SK-N-SH (cell line): ENCODE results near the gene CACNA1D. TPM values are rescaled to one million over a fixed set of nuclear protein-coding genes. Genes with fewer than 3 reads are reported as not detected.

ENCODE experiments used
- CTCF ChIA-PET: fragments of 300-600, 350-600 bp; formaldehyde crosslinking; extraction: SDS; loops from one replicate; lab custom pipeline; 2021; lab: Yijun Ruan, JAX
- POLR2A ChIA-PET: fragments of 350-600 bp; sonication (Branson Sonifier 250); formaldehyde crosslinking; extraction: SDS; loops from one replicate; lab custom pipeline; 2020; ENCODE audit warnings: antibody characterized with exemption, inconsistent platforms; lab: Yijun Ruan, JAX
- DNase-seq: peaks from one replicate; pipeline ENCODE4 v3.0.0; 2012
- H2AFZ ChIP-seq: fragments of 200-600 bp; sonication (generic); 2 replicates; pipeline ENCODE4 v1.8.1; 2016; ENCODE audit warnings: antibody characterized with exemption, mild to moderate bottlenecking, low read depth
- H3F3A ChIP-seq: fragments of 200-600 bp; sonication (generic); replicated peaks from 2 replicates; pipeline ENCODE3; 2016; ENCODE audit warnings: antibody characterized with exemption, mild to moderate bottlenecking; ENCODE audit not compliant: insufficient read depth
- H3K27ac ChIP-seq, 2 experiments: fragments of 200-500 bp in 1 of 2; fragments of 200-600 bp in 1 of 2; sonication (Bioruptor generic) in 1 of 2; sonication (generic), shearing (Covaris generic) in 1 of 2; 2 replicates each; pipeline versions ENCODE4 v1.5.1 to v1.6.1; 2014 to 2016; ENCODE audit warnings: low read depth in 2 of 2, inconsistent platforms in 1 of 2, low read length in 1 of 2, mild to moderate bottlenecking in 1 of 2, mixed read lengths in 1 of 2
- H3K27me3 ChIP-seq: fragments of 200-600 bp; sonication (generic), shearing (Covaris generic); 2 replicates; pipeline ENCODE4 v1.6.1; 2016; ENCODE audit warnings: mixed run types; ENCODE audit not compliant: insufficient read depth
- H3K36me3 ChIP-seq, 2 experiments: fragments of 200-500 bp in 1 of 2; fragments of 200-600 bp in 1 of 2; sonication (Bioruptor generic) in 1 of 2; sonication (generic) in 1 of 2; replicated peaks in 1 of 2; 2 replicates each; pipeline versions ENCODE3 to v1.5.1; 2014 to 2016; ENCODE audit warnings: low read length in 1 of 2, mild to moderate bottlenecking in 1 of 2; ENCODE audit not compliant: insufficient read depth in 2 of 2, control insufficient read depth in 1 of 2
- H3K4me1 ChIP-seq, 2 experiments: fragments of 200-500 bp in 1 of 2; fragments of 200-600 bp in 1 of 2; sonication (Bioruptor generic) in 1 of 2; sonication (generic), shearing (Covaris generic) in 1 of 2; 2 replicates each; pipeline versions ENCODE4 v1.5.1 to v1.6.1; 2014 to 2016; ENCODE audit warnings: low read depth in 1 of 2, low read length in 1 of 2, mixed run types in 1 of 2; ENCODE audit not compliant: insufficient read depth in 2 of 2, control insufficient read depth in 1 of 2
- H3K4me2 ChIP-seq: fragments of 200-600 bp; sonication (generic), shearing (Covaris generic); 2 replicates; pipeline ENCODE4 v1.6.1; 2017; ENCODE audit warnings: mixed run types
- H3K4me3 ChIP-seq, 2 experiments: fragments of 200-500 bp in 1 of 2; fragments of 200-600 bp in 1 of 2; sonication (Bioruptor generic) in 1 of 2; sonication (generic), shearing (Covaris generic) in 1 of 2; 2 replicates each; pipeline versions ENCODE4 v1.5.1 to v1.8.1; 2014 to 2016; ENCODE audit warnings: low read depth in 2 of 2, inconsistent platforms in 1 of 2, low read length in 1 of 2, mild to moderate bottlenecking in 1 of 2, mixed read lengths in 1 of 2, moderate library complexity in 1 of 2
- H3K79me2 ChIP-seq: fragments of 200-600 bp; sonication (generic); 2 replicates; pipeline ENCODE4 v1.8.1; 2017; ENCODE audit warnings: mild to moderate bottlenecking; ENCODE audit not compliant: insufficient read depth
- H3K9ac ChIP-seq: fragments of 200-600 bp; sonication (generic); 2 replicates; pipeline ENCODE4 v1.6.1; 2017; ENCODE audit warnings: mixed run types
- H3K9me2 ChIP-seq: fragments of 200-600 bp; sonication (generic); 2 replicates; pipeline ENCODE4 v1.6.1; 2017; ENCODE audit warnings: mixed run types
- H3K9me3 ChIP-seq: fragments of 200-600 bp; sonication (generic); 2 replicates; pipeline ENCODE4 v1.6.1; 2017; ENCODE audit warnings: mixed run types, mild to moderate bottlenecking, moderate library complexity
- H4K20me1 ChIP-seq: fragments of 200-600 bp; sonication (generic); 2 replicates; pipeline ENCODE4 v1.6.1; 2017; ENCODE audit warnings: mild to moderate bottlenecking, mixed run types; ENCODE audit not compliant: insufficient read depth
- CHD2 ChIP-seq: fragments of 150-350 bp; IDR thresholded peaks from 2 replicates; pipeline ENCODE4 v1.6.1; 2018; ENCODE audit warnings: low read length; ENCODE audit not compliant: partially characterized antibody
- EP300 ChIP-seq, 2 experiments: IDR thresholded peaks; 2 replicates each; pipeline versions ENCODE4 v1.4.0 to v1.6.1; 2012; ENCODE audit warnings: borderline replicate concordance in 1 of 2, low read depth in 1 of 2, low read length in 1 of 2
- EZH2phosphoT487 ChIP-seq: fragments of 200-600 bp; sonication (generic); IDR thresholded peaks from 2 replicates; pipeline ENCODE4 v1.6.1; 2017; ENCODE audit warnings: low read depth, mixed run types, mild to moderate bottlenecking, antibody characterized with exemption, moderate library complexity, borderline replicate concordance
- FOXJ3 ChIP-seq: sonication (generic); formaldehyde crosslinking; IDR thresholded peaks from 2 replicates; pipeline ENCODE4 v1.5.1; 2020; ENCODE audit warnings: mild to moderate bottlenecking, missing genetic modification reagents
- FOXM1 ChIP-seq: IDR thresholded peaks from 2 replicates; pipeline ENCODE4 v1.4.0; 2012; ENCODE audit warnings: low read depth, mild to moderate bottlenecking
- IRF3 ChIP-seq: fragments of 150-350 bp; IDR thresholded peaks from 2 replicates; pipeline ENCODE4 v1.6.1; 2016; ENCODE audit warnings: mild to moderate bottlenecking, low read depth, low read length
- NFIC ChIP-seq: IDR thresholded peaks from 2 replicates; pipeline ENCODE4 v1.4.0; 2012; ENCODE audit warnings: borderline replicate concordance
- NRF1 ChIP-seq: IDR thresholded peaks from 2 replicates; pipeline ENCODE4 v1.6.1; 2012; ENCODE audit warnings: low read depth, mild to moderate bottlenecking, low read length
- RAD21 ChIP-seq: IDR thresholded peaks from 2 replicates; pipeline ENCODE4 v1.6.1; 2012; ENCODE audit warnings: mild to moderate bottlenecking, low read length
- REST ChIP-seq: IDR thresholded peaks from 2 replicates; pipeline ENCODE4 v1.6.1; 2012; ENCODE audit warnings: mild to moderate bottlenecking, low read depth, low read length, moderate library complexity
- RFX5 ChIP-seq: IDR thresholded peaks from 2 replicates; pipeline ENCODE4 v1.6.1; 2012; ENCODE audit warnings: mild to moderate bottlenecking, improper control_type of control experiment, low read length
- SIN3A ChIP-seq: IDR thresholded peaks from 2 replicates; pipeline ENCODE4 v1.6.1; 2012; ENCODE audit warnings: low read depth, mild to moderate bottlenecking, low read length, moderate library complexity, borderline replicate concordance
- TAF1 ChIP-seq: IDR thresholded peaks from 2 replicates; pipeline ENCODE4 v1.6.1; 2012; ENCODE audit warnings: low read depth, mild to moderate bottlenecking, low read length, moderate library complexity, borderline replicate concordance
- TCF12 ChIP-seq: IDR thresholded peaks from 2 replicates; pipeline ENCODE4 v1.4.0; 2012
- TEAD4 ChIP-seq: IDR thresholded peaks from 2 replicates; pipeline ENCODE4 v1.4.0; 2012; ENCODE audit warnings: mild to moderate bottlenecking, borderline replicate concordance; ENCODE audit not compliant: insufficient read depth
- USF1 ChIP-seq: IDR thresholded peaks from 2 replicates; pipeline ENCODE4 v1.4.0; 2012; ENCODE audit warnings: low read depth, borderline replicate concordance
- USF2 ChIP-seq: fragments of 150-350 bp; IDR thresholded peaks from 2 replicates; pipeline ENCODE4 v1.6.1; 2017; ENCODE audit warnings: antibody characterized with exemption, low read length, low read depth, borderline replicate concordance
- YY1 ChIP-seq: IDR thresholded peaks from 2 replicates; pipeline ENCODE4 v1.4.0; 2012; ENCODE audit warnings: low read depth, mild to moderate bottlenecking
- WGBS: methylation state at CpG from one replicate; pipeline ENCODE4 v1.1.6; 2017; ENCODE audit warnings: low lambda C conversion rate; 5-methylcytosine and 5-hydroxymethylcytosine counted together
- polyA plus RNA-seq, 3 experiments: library from polyadenylated mRNA; depleted of rRNA; stranded (reverse); fragments of >200 nt; gene quantifications; 2 replicates each; pipeline ENCODE4 v1.2.3, GENCODE V29; 2012

Gene CACNA1D
- polyA plus RNA-seq, 1 of the 3 experiments (the other 2 are of a cell fraction) = 0.12 TPM

GRCh38 chr3:53721187-53722119 lies 227.0 kb downstream of the CACNA1D start:
- Histone ChIP-seq H3K4me3 (no peak overlapping the region), H4K20me1 (no peaks in the 10 kb centered on the region), H3K27ac (no peak overlapping the region), H3K4me2 (no peak overlapping the region), H3K36me3 (no peaks in the 10 kb centered on the region), H3F3A (no peaks in the 10 kb centered on the region), H3K79me2 (no peaks in the 10 kb centered on the region), H3K9me2 (no peaks in the 10 kb centered on the region), H3K9ac (no peak overlapping the region), H3K4me1 (no peaks in the 10 kb centered on the region; a peak in 1 of 4 replicates), H2AFZ (no peak overlapping the region), H3K9me3 (no peaks in the 10 kb centered on the region), H3K27me3 (no peaks in the 10 kb centered on the region)
- TF ChIP-seq EP300 (IDR thresholded peaks at IDR 0.05; ENCODE audit: borderline replicate concordance in 1 of 2, low read depth in 1 of 2, low read length in 1 of 2) (0 out of 4 replicates have a peak, but pooled peaks of 1 of the 2 experiments have one; percentile 13), USF1 (no peak)
- ChIA-PET CTCF (interaction anchor here (3.4 kb wide), 1 partner anchor 11 kb away, joined by 16 read pairs; no protein-coding TSS in a partner anchor), POLR2A (no interaction called here)
- WGBS = 41% methylated on average over 5 of the region's 6 CpGs
- no peak for DNase-seq

GRCh38 chr3:53724566-53724965 lies 230.2 kb downstream of the CACNA1D start:
- Histone ChIP-seq H3K27ac (no peak overlapping the region), H2AFZ (no peak overlapping the region), H3K4me1 (peaks cover 0 to 4% of the 10 kb centered on the region in 2 experiments; a peak in 1 of 4 replicates), H3K9ac (no peak overlapping the region), H4K20me1 (no peaks in the 10 kb centered on the region), H3K4me2 (no peak overlapping the region), H3K27me3 (no peaks in the 10 kb centered on the region), H3K79me2 (no peaks in the 10 kb centered on the region), H3K9me2 (no peaks in the 10 kb centered on the region), H3K36me3 (no peaks in the 10 kb centered on the region), H3K9me3 (no peaks in the 10 kb centered on the region), H3K4me3 (no peak overlapping the region), H3F3A (no peaks in the 10 kb centered on the region)
- CTCF ChIA-PET = interaction anchor here (3.0 kb wide), 1 partner anchor 14 kb away, joined by 16 read pairs; no protein-coding TSS in a partner anchor
- DNase-seq = no peak
- TF ChIP-seq RAD21 (no peak), USF1 (no peak), NRF1 (no peak), CHD2 (no peak), FOXM1 (no peak), YY1 (no peak), IRF3 (no peak), FOXJ3 (CRISPR knock-in tag) (no peak), TCF12 (no peak), SIN3A (no peak), USF2 (no peak), TEAD4 (no peak), TAF1 (no peak), RFX5 (no peak), NFIC (no peak), REST (no peak), EZH2phosphoT487 (no peak)
- POLR2A ChIA-PET = no interaction called here
- 62% methylated on average over 2 of the region's 2 CpGs for WGBS
